HL-60 (cell line): ENCODE data around the gene PKP1.

Experiments used
- DNase-seq, 2 experiments: peaks; one replicate each; pipeline ENCODE4 v3.0.0-alpha.2; 2010 to 2020; ENCODE audit warnings: low read depth in 1 of 2, low spot score in 1 of 2
- H3K27ac ChIP-seq: fragments of 250-450 bp; sonication (Bioruptor Pico); replicated peaks from 2 replicates; pipeline ENCODE4 v1.5.1; 2020; ENCODE audit warnings: mild to moderate bottlenecking, moderate library complexity
- H3K27me3 ChIP-seq: fragments of 250-450 bp; sonication (Bioruptor Pico); 2 replicates; pipeline ENCODE4 v1.5.1; 2021; ENCODE audit warnings: mild to moderate bottlenecking, moderate library complexity; ENCODE audit not compliant: insufficient read depth, poor library complexity, severe bottlenecking
- H3K4me3 ChIP-seq: replicated peaks from 2 replicates; pipeline ENCODE4 v1.5.1; 2011; ENCODE audit warnings: mild to moderate bottlenecking, control low read depth, low read length; ENCODE audit not compliant: insufficient read depth
- CTCF ChIP-seq: IDR thresholded peaks from one replicate; pipeline ENCODE4 v1.5.1; 2011; ENCODE audit warnings: low read length, control low read depth, inconsistent platforms; ENCODE audit not compliant: insufficient read depth
- GABPA ChIP-seq: IDR thresholded peaks from 2 replicates; pipeline ENCODE4 v1.6.1; 2012; ENCODE audit warnings: low read depth
- POLR2AphosphoS5 ChIP-seq: IDR thresholded peaks from 2 replicates; pipeline ENCODE4 v1.6.1; 2012; ENCODE audit warnings: low read depth
- REST ChIP-seq: IDR thresholded peaks from 2 replicates; pipeline ENCODE4 v1.6.1; 2012; ENCODE audit warnings: low read depth; ENCODE audit not compliant: insufficient replicate concordance
- SPI1 ChIP-seq: IDR thresholded peaks from 2 replicates; pipeline ENCODE4 v1.6.1; 2012; ENCODE audit warnings: low read depth, mild to moderate bottlenecking, borderline replicate concordance

The PKP1 gene

GRCh38 chr1:201335901-201336300, 52.6 kb downstream of the PKP1 start:
- H3K4me3 ChIP-seq: no peak overlapping the region
- DNase-seq: no peak
- no peaks in the 10 kb centered on the region for H3K27me3 ChIP-seq
- H3K27ac ChIP-seq: no peak overlapping the region
- TF ChIP-seq GABPA (no peak), CTCF (no peak), SPI1 (no peak), POLR2AphosphoS5 (no peak), REST (no peak)

GRCh38 chr1:201336711-201337450, 53.6 kb downstream of the PKP1 start:
- DNase-seq: no peak
- no peak for TF ChIP-seq POLR2AphosphoS5
- TF ChIP-seq REST: no peak
- TF ChIP-seq CTCF: no peak
- no peak for TF ChIP-seq SPI1
- no peak for TF ChIP-seq GABPA

GRCh38 chr1:201341377-201341776, 58.1 kb downstream of the PKP1 start:
- DNase-seq: no peak
- TF ChIP-seq CTCF (no peak), GABPA (no peak), REST (no peak), POLR2AphosphoS5 (no peak), SPI1 (no peak)
- Histone ChIP-seq H3K4me3 (no peak overlapping the region), H3K27me3 (peaks cover 3% of the 10 kb centered on the region), H3K27ac (no peak overlapping the region)

More at GRCh38 chr1:201336711-201337450, 53.6 kb downstream of the PKP1 start:
- Histone ChIP-seq H3K4me3 (no peak overlapping the region), H3K27ac (no peak overlapping the region), H3K27me3 (no peaks in the 10 kb centered on the region)
